Amniotic stem cell (primary cell): ENCODE data around the gene ATIC.

ENCODE experiments used
- DNase-seq: peaks from one replicate; lab custom pipeline; 2025; lab: John Stamatoyannopoulos, UW

Gene ATIC

GRCh38 chr2:215399067-215399716, 87.3 kb downstream of the ATIC start:
- no peak for DNase-seq
